ENCODE measurements around the gene SVOP.
"Not testable (repeated sequence)": the region's sequence is repeated elsewhere in the genome, so short reads cannot be mapped to it uniquely, and the experiment has no call there.

SVOP gene, protein sequence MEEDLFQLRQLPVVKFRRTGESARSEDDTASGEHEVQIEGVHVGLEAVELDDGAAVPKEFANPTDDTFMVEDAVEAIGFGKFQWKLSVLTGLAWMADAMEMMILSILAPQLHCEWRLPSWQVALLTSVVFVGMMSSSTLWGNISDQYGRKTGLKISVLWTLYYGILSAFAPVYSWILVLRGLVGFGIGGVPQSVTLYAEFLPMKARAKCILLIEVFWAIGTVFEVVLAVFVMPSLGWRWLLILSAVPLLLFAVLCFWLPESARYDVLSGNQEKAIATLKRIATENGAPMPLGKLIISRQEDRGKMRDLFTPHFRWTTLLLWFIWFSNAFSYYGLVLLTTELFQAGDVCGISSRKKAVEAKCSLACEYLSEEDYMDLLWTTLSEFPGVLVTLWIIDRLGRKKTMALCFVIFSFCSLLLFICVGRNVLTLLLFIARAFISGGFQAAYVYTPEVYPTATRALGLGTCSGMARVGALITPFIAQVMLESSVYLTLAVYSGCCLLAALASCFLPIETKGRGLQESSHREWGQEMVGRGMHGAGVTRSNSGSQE

GRCh38 chr12:109020796-109021380 lies at the start of gene SVOP:
Gene SVOP, minus strand, starts transcription at chr12:109021068. Its CDS starts 200 bp downstream, at chr12:109020868.
- DNase-seq = peak; percentile 69

GRCh38 chr12:109069307-109070271 lies 48.7 kb upstream of the SVOP start:
- DNase-seq = no peak

GRCh38 chr12:109065853-109066193 lies 45.0 kb upstream of the SVOP start:
- DNase-seq = no peak

DNA sequence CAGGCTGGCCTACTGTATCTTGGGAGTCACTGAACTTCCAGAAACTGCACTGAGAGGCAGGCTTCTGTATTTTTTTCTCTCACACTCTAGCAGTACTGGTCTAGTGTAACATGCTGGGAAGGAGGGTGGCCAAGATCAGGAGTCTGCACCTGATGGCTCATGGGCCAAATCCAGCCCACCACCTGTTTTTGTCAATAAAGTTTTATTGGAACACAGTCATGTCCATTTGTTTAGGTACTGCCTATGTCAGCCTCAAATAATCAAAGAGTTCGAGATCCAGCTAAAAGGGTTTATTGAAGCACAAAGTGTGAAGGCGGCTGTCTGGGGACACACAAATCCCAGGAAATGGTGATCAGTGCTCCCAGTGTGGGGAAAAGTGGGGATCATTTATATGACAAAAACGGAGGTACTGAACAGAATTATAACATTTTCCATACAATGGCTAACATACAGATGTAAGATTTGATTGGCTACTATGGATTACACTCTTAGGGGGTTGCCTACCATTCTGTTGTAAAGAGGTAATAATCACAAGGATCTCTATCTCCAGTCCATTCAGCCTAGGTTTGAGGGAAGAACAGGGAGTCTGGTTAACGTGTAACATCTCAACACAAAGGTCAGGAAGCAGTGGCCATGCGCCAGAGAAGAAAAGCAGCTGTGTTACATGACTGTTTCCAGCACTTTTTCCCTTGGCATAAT lies 44.4 kb upstream of the SVOP start:
- DNase-seq = no peak

- DNase-seq = no peak
These were observed 43.3 kb upstream of the SVOP start for GRCh38 chr12:109064143-109064542.

- no peak for DNase-seq
These were observed 37.9 kb upstream of the SVOP start for GRCh38 chr12:109058773-109059172.

GRCh38 chr12:109057376-109057775 lies 36.5 kb upstream of the SVOP start:
- DNase-seq = no peak

GRCh38 chr12:109056891-109057290 lies 36.0 kb upstream of the SVOP start:
- no peak for DNase-seq

DNA sequence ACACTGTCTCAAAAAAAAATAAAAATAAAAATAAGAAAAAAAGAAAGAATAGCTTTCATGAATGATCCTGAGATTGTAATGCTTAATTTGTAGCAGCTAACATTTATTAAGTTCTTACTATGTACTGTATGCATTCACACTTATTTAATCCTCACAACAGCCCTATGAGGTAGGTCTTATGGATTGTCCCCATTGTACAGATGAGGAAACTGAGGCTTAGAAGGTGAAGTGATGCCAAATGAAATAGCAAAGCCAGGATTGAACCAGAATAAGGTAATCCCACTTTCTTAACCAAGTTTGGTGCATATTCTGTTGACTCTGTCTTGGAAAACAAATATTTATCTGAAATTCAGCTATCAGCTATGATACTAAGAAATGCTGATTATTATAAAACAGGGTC lies 33.7 kb upstream of the SVOP start:
- DNase-seq = no peak

GRCh38 chr12:109054124-109054513 lies 33.3 kb upstream of the SVOP start:
- not testable (repeated sequence) for DNase-seq

- DNase-seq = no peak
These were observed 32.7 kb upstream of the SVOP start for GRCh38 chr12:109053382-109054123.

GRCh38 chr12:109052414-109053323 lies 31.8 kb upstream of the SVOP start, which contains the start of gene USP30:
Gene USP30, plus strand, starts transcription at chr12:109052576. Its CDS starts 103 bp downstream, at chr12:109052679.
- peak; percentile 87 for DNase-seq

DNA sequence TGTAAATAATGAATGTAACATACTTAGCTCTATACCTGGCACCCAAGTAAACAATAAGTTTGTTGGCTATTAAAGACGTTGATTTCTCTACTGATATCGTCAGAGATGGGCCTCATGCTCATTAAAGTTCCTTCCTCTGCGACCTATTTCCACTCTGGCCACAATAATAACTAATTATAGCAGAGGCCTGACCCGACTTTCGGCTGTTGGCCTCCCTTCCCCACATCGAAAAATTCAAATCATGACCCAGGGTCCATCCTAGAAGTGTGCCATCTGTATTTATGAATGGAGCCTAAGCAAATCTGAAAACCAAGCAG lies 31.2 kb upstream of the SVOP start:
- DNase-seq = no peak

DNA sequence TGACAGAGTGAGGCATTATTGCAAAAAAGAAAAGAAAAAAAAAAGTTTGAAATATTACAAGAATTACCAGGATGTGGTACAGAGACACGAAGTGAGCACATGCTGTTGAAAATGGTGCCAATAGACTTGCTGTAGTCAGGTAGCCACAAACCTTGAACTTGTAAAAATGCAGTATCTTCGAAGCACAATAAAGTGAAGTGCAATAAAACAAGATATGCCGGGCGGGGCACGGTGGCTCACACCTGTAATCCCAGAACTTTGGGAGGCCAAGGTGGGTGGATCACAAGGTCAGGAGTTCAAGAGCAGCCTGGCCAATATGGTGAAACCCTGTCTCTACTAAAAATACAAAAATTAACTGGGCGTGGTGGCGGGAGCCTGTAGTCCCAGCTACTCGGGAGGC lies 28.9 kb upstream of the SVOP start:
- DNase-seq = not testable (repeated sequence)

DNA sequence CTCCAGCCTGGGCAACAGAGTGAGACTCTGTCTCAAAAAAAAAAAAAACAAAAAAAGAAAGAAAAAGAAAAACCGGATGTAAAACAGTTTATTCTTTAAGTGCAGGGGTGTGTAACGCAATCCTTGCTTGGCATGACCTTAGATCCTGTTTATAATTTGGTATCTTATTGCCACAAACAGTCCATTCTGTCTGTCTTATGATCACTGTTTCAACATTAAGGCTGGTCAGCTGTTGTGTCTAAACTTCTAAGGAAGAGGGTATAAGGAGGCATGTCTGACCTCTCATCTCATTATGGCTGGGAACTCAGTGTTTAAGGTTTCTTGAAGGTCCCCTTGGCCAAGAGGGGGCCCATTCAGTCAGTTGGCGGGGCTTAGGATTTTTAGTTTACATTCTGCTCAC lies 27.8 kb upstream of the SVOP start:
- DNase-seq = not testable (repeated sequence)

DNA sequence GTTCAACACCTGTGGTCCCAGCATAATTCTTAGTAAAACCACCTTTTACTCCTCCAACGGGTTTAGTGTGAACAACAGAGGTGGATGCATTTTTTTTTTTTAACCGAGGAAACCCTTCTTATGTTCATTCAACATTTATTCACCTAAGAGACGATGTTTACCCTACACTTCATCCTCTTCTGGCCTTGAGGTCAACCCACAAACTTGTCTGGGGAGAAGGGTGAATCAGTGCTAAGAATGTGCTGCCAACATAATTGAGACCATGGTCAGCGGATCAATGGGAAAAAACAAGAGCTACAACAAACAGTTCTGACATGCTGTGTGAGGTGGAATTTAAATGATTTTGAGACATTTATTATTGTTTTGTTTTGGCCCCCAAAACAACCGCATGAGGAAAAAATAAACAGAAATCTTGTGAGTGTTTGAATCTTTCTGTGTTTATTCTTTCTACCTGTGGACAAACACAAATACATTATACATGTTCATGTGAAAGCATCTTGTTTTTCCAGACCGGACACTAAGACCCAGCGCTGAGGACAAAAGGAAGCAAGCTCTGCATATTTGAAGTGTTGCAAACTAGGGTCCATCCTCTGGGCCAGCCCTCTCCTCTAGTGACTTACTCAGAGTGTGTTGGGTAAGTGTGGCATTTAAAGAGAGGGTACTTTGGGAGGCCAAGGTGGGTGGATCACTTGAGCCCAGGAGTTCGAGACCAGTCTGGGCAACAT lies 26.4 kb upstream of the SVOP start:
- no peak for DNase-seq

DNA sequence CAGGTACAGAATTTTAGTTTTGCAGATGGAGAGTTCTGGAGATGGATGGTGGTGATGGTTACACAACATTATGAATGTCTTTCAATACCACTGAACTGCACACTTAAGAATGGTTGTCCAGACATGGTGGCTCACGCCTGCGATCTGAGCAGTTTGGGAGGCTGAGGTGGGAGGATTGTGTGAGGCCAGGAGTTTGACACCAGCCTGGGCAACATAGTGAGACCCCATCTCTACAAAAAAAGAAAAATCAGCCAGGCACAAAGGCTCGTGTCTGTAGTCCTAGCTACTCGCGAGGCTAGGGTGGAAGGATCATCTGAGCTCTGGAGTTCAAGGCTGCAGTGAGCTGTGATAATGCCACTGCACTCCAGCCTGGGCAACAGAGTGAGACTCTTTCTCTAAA lies 23.4 kb upstream of the SVOP start:
- no peak for DNase-seq

DNA sequence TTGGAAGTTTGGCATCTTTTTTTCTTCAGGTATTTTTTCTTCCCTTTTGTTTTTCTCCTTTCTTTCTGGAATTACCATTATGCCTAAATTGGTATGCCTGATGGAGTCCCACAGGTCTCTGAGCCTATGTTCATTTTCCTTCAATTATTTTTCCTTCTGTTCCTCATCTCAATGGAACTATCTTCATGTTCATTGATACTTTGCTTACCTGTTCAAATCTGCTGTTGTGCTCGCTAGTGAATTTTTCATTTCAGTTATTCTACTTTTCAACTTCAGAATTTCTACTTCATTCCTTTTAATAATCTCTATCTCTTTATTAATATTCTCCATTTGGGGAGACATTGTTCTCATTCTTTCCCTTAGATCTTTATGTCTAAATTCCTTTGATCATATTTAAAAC lies 16.1 kb upstream of the SVOP start:
- no peak for DNase-seq

- no peak for DNase-seq
These were observed 12.7 kb upstream of the SVOP start for GRCh38 chr12:109033239-109034196.
